ENCODE data around the gene IPO11. TPM values are rescaled to one million over a fixed set of nuclear protein-coding genes. Genes with fewer than 3 reads are reported as not detected.
A peak's percentile ranks its signal among the peaks of the same experiment; 100 is the strongest.

IPO11 gene
- total RNA-seq, 2 donors from 2014 or later = 17.5 to 39.8 TPM

- no peak overlapping the region for H3K27ac ChIP-seq
- no peaks in the 10 kb centered on the region for H3K4me1 ChIP-seq
- H3K9me3 ChIP-seq = no peaks in the 10 kb centered on the region
- H3K27me3 ChIP-seq = no peaks in the 10 kb centered on the region
- no peak for TF ChIP-seq CTCF (IDR thresholded peaks at IDR 0.05)
- no peaks in the 10 kb centered on the region for H3K36me3 ChIP-seq
- no peak for DNase-seq
- intact Hi-C loops (cut with DNase I) = no loop called here
- H3K4me3 ChIP-seq = no peak overlapping the region
- no peak overlapping the region for H3K9ac ChIP-seq (ENCODE audit: low read depth in 2 of 2, low read length in 2 of 2)
These were observed 7.0 kb downstream of the IPO11 start for GRCh38 chr5:62419609-62420008.

GRCh38 chr5:62421414-62421813 is 8.9 kb downstream of the IPO11 start:
- H3K4me3 ChIP-seq = no peak overlapping the region
- no peaks in the 10 kb centered on the region for H3K27me3 ChIP-seq
- intact Hi-C loops (cut with DNase I) = no loop called here
- DNase-seq = no peak
- no peaks in the 10 kb centered on the region for H3K9me3 ChIP-seq
- no peak for TF ChIP-seq CTCF (IDR thresholded peaks at IDR 0.05)
- no peaks in the 10 kb centered on the region for H3K36me3 ChIP-seq
- H3K9ac ChIP-seq (ENCODE audit: low read depth in 2 of 2, low read length in 2 of 2) = no peak overlapping the region
- H3K4me1 ChIP-seq = no peaks in the 10 kb centered on the region
- H3K27ac ChIP-seq = no peak overlapping the region

- H3K9ac ChIP-seq (ENCODE audit: low read depth in 2 of 2, low read length in 2 of 2) = no peak overlapping the region
- H3K4me1 ChIP-seq = no peaks in the 10 kb centered on the region
- TF ChIP-seq CTCF (IDR thresholded peaks at IDR 0.05) = no peak
- intact Hi-C loops (cut with DNase I) = no loop called here
- H3K27ac ChIP-seq = no peak overlapping the region
- no peak for DNase-seq
- H3K27me3 ChIP-seq = no peaks in the 10 kb centered on the region
- no peak overlapping the region for H3K4me3 ChIP-seq
- H3K36me3 ChIP-seq = no peaks in the 10 kb centered on the region
- H3K9me3 ChIP-seq = no peaks in the 10 kb centered on the region
These were observed 12.2 kb downstream of the IPO11 start for GRCh38 chr5:62424763-62425162.

- peak; percentile 24 for DNase-seq
- TF ChIP-seq CTCF (IDR thresholded peaks at IDR 0.05) = no peak
These were observed 19.4 kb downstream of the IPO11 start for GRCh38 chr5:62431735-62432620.

GRCh38 chr5:62432621-62433064 is 20.1 kb downstream of the IPO11 start:
- Histone ChIP-seq H3K4me1 (no peaks in the 10 kb centered on the region), H3K9ac (ENCODE audit: low read depth in 2 of 2, low read length in 2 of 2) (no peak overlapping the region), H3K27ac (no peak overlapping the region), H3K36me3 (no peaks in the 10 kb centered on the region), H3K27me3 (no peaks in the 10 kb centered on the region), H3K9me3 (no peaks in the 10 kb centered on the region), H3K4me3 (no peak overlapping the region)
- intact Hi-C loops (cut with DNase I) = no loop called here
- DNase-seq = no peak
- TF ChIP-seq CTCF (IDR thresholded peaks at IDR 0.05) = no peak

More at GRCh38 chr5:62431735-62432620, 19.4 kb downstream of the IPO11 start:
- Histone ChIP-seq H3K36me3 (no peaks in the 10 kb centered on the region), H3K9ac (ENCODE audit: low read depth in 2 of 2, low read length in 2 of 2) (no peak overlapping the region), H3K27me3 (no peaks in the 10 kb centered on the region), H3K4me3 (no peak overlapping the region), H3K4me1 (no peaks in the 10 kb centered on the region), H3K9me3 (no peaks in the 10 kb centered on the region), H3K27ac (no peak overlapping the region)
- intact Hi-C loops (cut with DNase I) = no loop called here
